Activated T-helper 2 cell treated with anti-CD3 and anti-CD28 coated beads, Interferon-gamma antibody, Interleukin-2, Interleukin-4, amounts not matched to agents 10 μg/mL and 5 μg/mL and 100 μg/mL, durations not matched to agents 14 hours and 24 hours and 36 hours (primary cell): ENCODE data around the gene TAS1R2. TPM values are rescaled to one million over a fixed set of nuclear protein-coding genes. Genes with fewer than 3 reads are reported as not detected.

Experiments used
- DNase-seq: peaks from one replicate; pipeline ENCODE4 v3.0.0; 2021; ENCODE audit warnings: low spot score
- H3K27ac Mint-ChIP-seq: one replicate; pipeline ENCODE4 v1.8.0; 2021; ENCODE audit warnings: mixed read lengths
- H3K27me3 Mint-ChIP-seq: one replicate; pipeline ENCODE4 v1.8.0; 2021; ENCODE audit warnings: low read depth, mixed read lengths
- H3K36me3 Mint-ChIP-seq: one replicate; pipeline ENCODE4 v1.8.0; 2021; ENCODE audit warnings: low read depth, mixed read lengths
- H3K4me1 Mint-ChIP-seq: one replicate; pipeline ENCODE4 v1.8.0; 2021; ENCODE audit warnings: low read depth, mixed read lengths
- H3K4me3 Mint-ChIP-seq: one replicate; pipeline ENCODE4 v1.8.0; 2021; ENCODE audit warnings: low read depth, mild to moderate bottlenecking, moderate library complexity, mixed read lengths
- H3K9me3 Mint-ChIP-seq: one replicate; pipeline ENCODE4 v1.8.0; 2021; ENCODE audit warnings: mixed read lengths
- intact Hi-C: fragments of 100-400 bp; cut with micrococcal nuclease; formaldehyde crosslinking; loops from one replicate; pipeline ENCODE4 v1.15.1; 2023
- total RNA-seq: library from RNA; stranded (reverse); gene quantifications from 2 replicates; pipeline ENCODE4 v1.2.3, GENCODE V29; 2022

TAS1R2 gene
- not detected in 2 replicates for total RNA-seq

DNA sequence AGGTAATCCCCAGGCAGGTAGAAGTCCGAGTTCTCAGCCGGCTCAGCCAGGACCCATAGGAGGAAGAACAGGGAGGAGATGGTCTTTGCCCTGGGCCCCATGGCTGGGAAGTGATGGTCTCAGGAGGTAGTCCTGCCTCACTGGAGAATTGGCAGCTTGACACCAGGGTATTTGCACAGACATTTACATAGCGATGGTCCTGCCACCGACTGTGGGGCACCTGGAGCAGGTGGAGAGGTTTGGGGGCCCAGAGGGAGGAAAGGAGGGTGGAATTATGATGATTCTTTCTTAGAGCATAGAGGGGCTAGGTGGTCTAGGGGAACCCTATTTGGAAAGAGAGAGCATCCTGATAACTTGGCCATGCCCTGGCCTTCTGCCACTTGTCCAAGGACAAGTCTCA, at the start of gene TAS1R2:
TSS of gene TAS1R2 (minus strand) at position 101 of the 400 bp plus-strand sequence. CDS start at position 101, 0 bp downstream.
- no peak within 1 kb of the TSS for H3K27ac Mint-ChIP-seq
- intact Hi-C loops: no loop called here
- no peaks in the 10 kb centered on the region for H3K36me3 Mint-ChIP-seq
- H3K9me3 Mint-ChIP-seq: no peaks in the 10 kb centered on the region
- no peak for DNase-seq
- no peak within 1 kb of the TSS for H3K4me3 Mint-ChIP-seq
- H3K27me3 Mint-ChIP-seq: no peaks in the 10 kb centered on the region
- no peaks in the 10 kb centered on the region for H3K4me1 Mint-ChIP-seq

GRCh38 chr1:18907917-18908845, 48.7 kb upstream of the TAS1R2 start:
- peak overlapping the region; percentile 40 for H3K27ac Mint-ChIP-seq
- peaks cover 17% of the 10 kb centered on the region for H3K4me1 Mint-ChIP-seq
- H3K36me3 Mint-ChIP-seq: peaks cover 58% of the 10 kb centered on the region
- intact Hi-C loops: loop anchor here (2.0 to 5.0 kb wide), 4 partner anchors 44 to 333 kb away; no protein-coding TSS in a partner anchor
- no peaks in the 10 kb centered on the region for H3K9me3 Mint-ChIP-seq
- no peak for DNase-seq
- no peak overlapping the region for H3K4me3 Mint-ChIP-seq
- H3K27me3 Mint-ChIP-seq: no peaks in the 10 kb centered on the region

- peak overlapping the region; percentile 40 for H3K27ac Mint-ChIP-seq
Observed at GRCh38 chr1:18907021-18907916, 47.8 kb upstream of the TAS1R2 start.

GRCh38 chr1:18903291-18903756, 43.9 kb upstream of the TAS1R2 start:
- intact Hi-C loops: loop anchor here (2.0 to 5.0 kb wide), 2 partner anchors 109 to 171 kb away; no protein-coding TSS in a partner anchor
- peaks cover 18% of the 10 kb centered on the region for H3K4me1 Mint-ChIP-seq
- no peaks in the 10 kb centered on the region for H3K27me3 Mint-ChIP-seq
- peak overlapping the region; percentile 95 for H3K4me3 Mint-ChIP-seq
- H3K36me3 Mint-ChIP-seq: peaks cover 15% of the 10 kb centered on the region
- H3K27ac Mint-ChIP-seq: peak overlapping the region; percentile 36
- H3K9me3 Mint-ChIP-seq: no peaks in the 10 kb centered on the region
- DNase-seq: no peak

More at GRCh38 chr1:18907021-18907916, 47.8 kb upstream of the TAS1R2 start:
- DNase-seq: peak; percentile 44
- intact Hi-C loops: loop anchor here (2.0 to 5.0 kb wide), 4 partner anchors 45 to 334 kb away; no protein-coding TSS in a partner anchor
- H3K36me3 Mint-ChIP-seq: peaks cover 50% of the 10 kb centered on the region
- no peak overlapping the region for H3K4me3 Mint-ChIP-seq
- H3K9me3 Mint-ChIP-seq: no peaks in the 10 kb centered on the region
- H3K27me3 Mint-ChIP-seq: no peaks in the 10 kb centered on the region
- peaks cover 15% of the 10 kb centered on the region for H3K4me1 Mint-ChIP-seq

DNA sequence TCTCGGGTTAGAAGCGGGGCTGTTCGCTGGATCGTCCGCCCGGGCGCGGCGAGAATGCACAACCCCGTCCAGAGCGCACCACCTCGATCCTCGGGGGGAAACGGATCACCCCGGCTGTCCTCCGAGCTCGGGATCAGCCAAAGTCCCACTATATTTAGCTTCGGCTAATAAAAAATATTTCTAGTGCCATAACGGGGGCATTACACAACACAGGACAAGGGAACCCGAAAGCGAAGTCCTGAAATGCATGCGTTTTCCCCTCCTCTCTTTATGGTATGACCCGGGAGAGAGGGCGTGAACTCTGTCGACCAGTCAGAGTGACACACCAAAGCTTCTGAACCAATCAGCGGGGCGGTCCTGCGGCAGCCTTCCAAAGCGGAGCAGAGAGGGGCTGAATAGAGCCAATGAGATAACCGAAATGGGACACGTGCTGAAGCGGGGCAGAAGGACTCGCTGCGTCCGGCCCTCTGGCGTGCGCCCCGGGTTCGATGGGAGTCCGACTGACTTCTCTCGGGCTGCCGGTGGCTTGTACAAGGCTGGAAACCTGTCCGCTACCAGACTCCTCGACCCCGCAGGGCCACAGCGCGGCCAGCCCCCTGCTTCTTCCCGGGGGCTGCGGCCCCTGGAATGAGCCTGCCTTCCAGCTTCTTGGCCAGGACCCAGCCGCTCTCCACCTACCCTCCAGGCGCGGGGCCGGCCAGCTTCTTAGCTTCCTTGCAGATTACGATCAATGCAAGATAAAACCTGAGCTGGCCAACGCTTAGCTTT, 43.2 kb upstream of the TAS1R2 start, which contains the start of gene ALDH4A1:
TSS of gene ALDH4A1 (minus strand) at position 33 of the 768 bp plus-strand sequence. CDS start at position 1, 32 bp downstream.
- H3K36me3 Mint-ChIP-seq: peaks cover 9% of the 10 kb centered on the region
- no peaks in the 10 kb centered on the region for H3K9me3 Mint-ChIP-seq
- H3K27ac Mint-ChIP-seq: peak within 1 kb of the TSS; percentile 96
- peak within 1 kb of the TSS; percentile 95 for H3K4me3 Mint-ChIP-seq
- peaks cover 17% of the 10 kb centered on the region for H3K4me1 Mint-ChIP-seq
- intact Hi-C loops: loop anchor here (2.0 to 5.0 kb wide), 2 partner anchors 110 to 172 kb away; no protein-coding TSS in a partner anchor
- peak; percentile 93 for DNase-seq
- no peaks in the 10 kb centered on the region for H3K27me3 Mint-ChIP-seq

- no peaks in the 10 kb centered on the region for H3K9me3 Mint-ChIP-seq
- H3K36me3 Mint-ChIP-seq: peaks cover 5% of the 10 kb centered on the region
- peak; percentile 14 for DNase-seq
- intact Hi-C loops: loop anchor here (2.0 to 5.0 kb wide), 2 partner anchors 110 to 173 kb away; no protein-coding TSS in a partner anchor
- no peaks in the 10 kb centered on the region for H3K27me3 Mint-ChIP-seq
- peak overlapping the region; percentile 95 for H3K4me3 Mint-ChIP-seq
- H3K4me1 Mint-ChIP-seq: peaks cover 15% of the 10 kb centered on the region
- peak overlapping the region; percentile 87 for H3K27ac Mint-ChIP-seq
Observed at GRCh38 chr1:18901952-18902522, 42.6 kb upstream of the TAS1R2 start.

- Mint-ChIP-seq H3K27ac (peak overlapping the region; percentile 87), H3K4me3 (peak overlapping the region; percentile 95), H3K36me3 (no peaks in the 10 kb centered on the region), H3K9me3 (no peaks in the 10 kb centered on the region), H3K27me3 (no peaks in the 10 kb centered on the region), H3K4me1 (peaks cover 14% of the 10 kb centered on the region)
- intact Hi-C loops: loop anchor here (5.0 kb wide), 1 partner anchor 111 kb away; no protein-coding TSS in a partner anchor
- DNase-seq: no peak
Observed at GRCh38 chr1:18901147-18901951, 41.9 kb upstream of the TAS1R2 start.

DNA sequence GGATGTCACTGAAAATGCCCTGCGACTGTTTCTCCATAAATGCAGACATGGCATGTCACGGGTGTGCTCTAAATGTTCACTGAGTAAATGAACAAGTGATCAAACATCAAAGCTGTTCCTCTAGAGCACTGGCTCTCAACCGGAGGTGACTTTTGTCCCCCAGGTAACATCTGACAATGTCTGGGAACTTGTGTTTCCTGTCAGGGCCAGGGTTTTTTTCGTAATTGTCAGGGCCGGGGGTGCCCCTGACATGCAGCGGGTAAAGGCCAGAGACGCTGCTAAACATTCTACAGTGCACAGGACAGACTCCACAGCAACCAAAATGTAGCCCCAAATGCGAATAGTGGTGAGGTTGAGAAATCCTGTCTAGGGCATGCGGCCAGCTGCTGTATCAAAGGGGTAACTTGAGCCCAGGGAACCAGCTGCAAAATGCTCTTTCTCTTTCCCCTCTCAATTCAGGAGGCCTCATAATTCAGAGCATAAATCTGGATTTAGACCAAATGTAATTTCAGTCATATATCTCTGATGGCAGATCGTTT, 40.9 kb upstream of the TAS1R2 start:
- Mint-ChIP-seq H3K4me3 (peak overlapping the region; percentile 45), H3K27ac (no peak overlapping the region), H3K4me1 (peaks cover 14% of the 10 kb centered on the region), H3K9me3 (no peaks in the 10 kb centered on the region), H3K27me3 (no peaks in the 10 kb centered on the region), H3K36me3 (no peaks in the 10 kb centered on the region)
- intact Hi-C loops: loop anchor here (5.0 kb wide), 1 partner anchor 112 kb away; no protein-coding TSS in a partner anchor
- no peak for DNase-seq

GRCh38 chr1:18899363-18900049, 40.0 kb upstream of the TAS1R2 start:
- no peaks in the 10 kb centered on the region for H3K27me3 Mint-ChIP-seq
- no peaks in the 10 kb centered on the region for H3K9me3 Mint-ChIP-seq
- no peak for DNase-seq
- H3K27ac Mint-ChIP-seq: no peak overlapping the region
- intact Hi-C loops: loop anchor here (5.0 kb wide), 1 partner anchor 113 kb away; no protein-coding TSS in a partner anchor
- H3K36me3 Mint-ChIP-seq: no peaks in the 10 kb centered on the region
- peaks cover 14% of the 10 kb centered on the region for H3K4me1 Mint-ChIP-seq
- no peak overlapping the region for H3K4me3 Mint-ChIP-seq

GRCh38 chr1:18898567-18898966, 39.1 kb upstream of the TAS1R2 start:
- Mint-ChIP-seq H3K9me3 (no peaks in the 10 kb centered on the region), H3K4me1 (peaks cover 13% of the 10 kb centered on the region), H3K4me3 (no peak overlapping the region), H3K27me3 (no peaks in the 10 kb centered on the region), H3K27ac (no peak overlapping the region), H3K36me3 (no peaks in the 10 kb centered on the region)
- intact Hi-C loops: no loop called here
- DNase-seq: no peak
